Activated CD8-positive, alpha-beta T cell treated with anti-CD3 and anti-CD28 coated beads for 36 hours (primary cell): ENCODE measurements around the gene RNASE7. TPM values are rescaled to one million over a fixed set of nuclear protein-coding genes. Genes with fewer than 3 reads are reported as not detected.

Experiments used
- ATAC-seq: fragments of 200-7000 bp; cut with Tn5 transposase; one replicate; pipeline ENCODE4 v1.10.0; 2021; ENCODE audit warnings: mild to moderate bottlenecking, moderate library complexity
- CTCF ChIA-PET: fragments of 350-600 bp; sonication (Branson Sonifier 250); formaldehyde crosslinking; loops from one replicate; lab custom pipeline; 2021; ENCODE audit warnings: antibody characterized with exemption; lab: Charles Lee
- POLR2A ChIA-PET: fragments of 350-600 bp; sonication (Branson Sonifier 250); formaldehyde crosslinking; loops from one replicate; lab custom pipeline; 2021; ENCODE audit warnings: antibody characterized with exemption; lab: Charles Lee
- DNase-seq: peaks from one replicate; pipeline ENCODE4 v3.0.0-alpha.2; 2020
- H3K27ac Mint-ChIP-seq: one replicate; pipeline ENCODE4 v1.8.0; 2021; ENCODE audit warnings: mild to moderate bottlenecking, mixed read lengths
- H3K27me3 Mint-ChIP-seq: one replicate; pipeline ENCODE4 v1.8.0; 2021; ENCODE audit warnings: mixed read lengths
- H3K36me3 Mint-ChIP-seq: one replicate; pipeline ENCODE4 v1.8.0; 2021; ENCODE audit warnings: low read depth, mixed read lengths
- H3K4me1 Mint-ChIP-seq: one replicate; pipeline ENCODE4 v1.8.0; 2021; ENCODE audit warnings: low read depth, mixed read lengths
- H3K4me3 Mint-ChIP-seq: one replicate; pipeline ENCODE4 v1.8.0; 2021; ENCODE audit warnings: mild to moderate bottlenecking, moderate library complexity, mixed read lengths
- H3K9me3 Mint-ChIP-seq: one replicate; pipeline ENCODE4 v1.8.0; 2021; ENCODE audit warnings: mixed read lengths
- intact Hi-C: fragments of 100-400 bp; cut with micrococcal nuclease; formaldehyde crosslinking; loops from one replicate; pipeline ENCODE4 v1.10.0; 2022
- total RNA-seq, 2 experiments: library from RNA; stranded (reverse); gene quantifications; one replicate each; pipeline ENCODE4 v1.2.3, GENCODE V29; 2021
- TF ChIP-seq, protein P1 (sequence below): fragments of 200-600 bp; IDR thresholded peaks from one replicate; pipeline ENCODE4 v1.8.0; 2022; ENCODE audit warnings: antibody characterized with exemption, mild to moderate bottlenecking

Gene RNASE7
- total RNA-seq, 2 experiments from 2014 or later = not detected

DNA sequence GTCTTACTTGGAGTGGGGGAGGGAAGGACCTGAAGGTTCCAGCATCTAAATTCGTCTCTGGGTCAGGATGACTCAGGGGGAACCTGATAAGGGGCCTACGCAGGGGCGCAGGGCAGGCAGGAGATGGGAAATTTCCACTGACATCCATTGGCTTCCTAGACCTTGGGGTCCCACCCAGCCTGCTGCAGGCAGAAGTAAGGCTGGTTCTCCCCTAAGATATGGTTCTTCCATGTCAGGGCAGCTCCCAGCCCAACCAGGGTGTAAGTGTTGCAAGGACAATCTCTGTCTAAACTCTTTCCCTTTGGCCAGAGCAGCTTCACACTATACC lies 15.2 kb upstream of the RNASE7 start:
- Mint-ChIP-seq H3K27ac (no peak overlapping the region), H3K36me3 (no peaks in the 10 kb centered on the region)

DNA sequence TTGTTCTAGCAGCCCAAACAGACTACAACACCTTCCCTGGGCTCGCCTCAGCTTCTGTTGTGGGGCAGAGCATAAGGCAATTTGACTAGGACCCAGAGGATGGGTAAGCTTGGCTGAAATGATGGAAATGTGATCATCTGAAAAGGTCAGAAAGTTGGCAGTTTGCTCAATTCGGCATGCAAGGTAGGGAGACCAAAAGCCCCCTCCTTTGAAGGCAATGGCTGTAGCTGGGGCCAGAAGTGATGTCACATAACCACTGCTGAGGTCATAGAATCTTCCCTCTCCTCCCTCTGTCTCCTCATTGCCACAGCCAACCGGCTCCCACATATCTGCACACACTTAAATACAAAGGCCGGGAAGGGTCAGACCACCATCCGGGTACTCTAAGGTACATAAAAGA lies 12.2 kb upstream of the RNASE7 start, which contains the start of gene TPPP2:
Gene TPPP2, plus strand, starts transcription at position 301 of the 400 bp plus-strand sequence. CDS start 365 bp downstream, outside the sequence.
- ATAC-seq = no peak
- Mint-ChIP-seq H3K9me3 (no peaks in the 10 kb centered on the region), H3K4me3 (no peak within 1 kb of the TSS), H3K27ac (no peak within 1 kb of the TSS), H3K36me3 (no peaks in the 10 kb centered on the region), H3K4me1 (peaks cover 2% of the 10 kb centered on the region), H3K27me3 (no peaks in the 10 kb centered on the region)
- TF ChIP-seq, protein P1, sequence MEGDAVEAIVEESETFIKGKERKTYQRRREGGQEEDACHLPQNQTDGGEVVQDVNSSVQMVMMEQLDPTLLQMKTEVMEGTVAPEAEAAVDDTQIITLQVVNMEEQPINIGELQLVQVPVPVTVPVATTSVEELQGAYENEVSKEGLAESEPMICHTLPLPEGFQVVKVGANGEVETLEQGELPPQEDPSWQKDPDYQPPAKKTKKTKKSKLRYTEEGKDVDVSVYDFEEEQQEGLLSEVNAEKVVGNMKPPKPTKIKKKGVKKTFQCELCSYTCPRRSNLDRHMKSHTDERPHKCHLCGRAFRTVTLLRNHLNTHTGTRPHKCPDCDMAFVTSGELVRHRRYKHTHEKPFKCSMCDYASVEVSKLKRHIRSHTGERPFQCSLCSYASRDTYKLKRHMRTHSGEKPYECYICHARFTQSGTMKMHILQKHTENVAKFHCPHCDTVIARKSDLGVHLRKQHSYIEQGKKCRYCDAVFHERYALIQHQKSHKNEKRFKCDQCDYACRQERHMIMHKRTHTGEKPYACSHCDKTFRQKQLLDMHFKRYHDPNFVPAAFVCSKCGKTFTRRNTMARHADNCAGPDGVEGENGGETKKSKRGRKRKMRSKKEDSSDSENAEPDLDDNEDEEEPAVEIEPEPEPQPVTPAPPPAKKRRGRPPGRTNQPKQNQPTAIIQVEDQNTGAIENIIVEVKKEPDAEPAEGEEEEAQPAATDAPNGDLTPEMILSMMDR = no peak
- intact Hi-C loops = no loop called here
- CTCF ChIA-PET = interaction anchor here (0.6 to 5.4 kb wide), 6 partner anchors 10 to 63 kb away, joined by 3 to 38 read pairs (median 4); no protein-coding TSS in a partner anchor
- POLR2A ChIA-PET = no interaction called here
- DNase-seq = no peak

More for the DNA sequence above, 15.2 kb upstream of the RNASE7 start:
- DNase-seq = no peak
- Mint-ChIP-seq H3K4me1 (peaks cover 12% of the 10 kb centered on the region), H3K4me3 (no peak overlapping the region), H3K9me3 (no peaks in the 10 kb centered on the region), H3K27me3 (peaks cover 2% of the 10 kb centered on the region)
- TF ChIP-seq, protein P1 = no peak
- POLR2A ChIA-PET = no interaction called here
- no peak for ATAC-seq
- intact Hi-C loops = no loop called here
- CTCF ChIA-PET = interaction anchor here (2.2 to 5.4 kb wide), 3 partner anchors 13 to 65 kb away, joined by 7 to 38 read pairs (median 10); no protein-coding TSS in a partner anchor

DNA sequence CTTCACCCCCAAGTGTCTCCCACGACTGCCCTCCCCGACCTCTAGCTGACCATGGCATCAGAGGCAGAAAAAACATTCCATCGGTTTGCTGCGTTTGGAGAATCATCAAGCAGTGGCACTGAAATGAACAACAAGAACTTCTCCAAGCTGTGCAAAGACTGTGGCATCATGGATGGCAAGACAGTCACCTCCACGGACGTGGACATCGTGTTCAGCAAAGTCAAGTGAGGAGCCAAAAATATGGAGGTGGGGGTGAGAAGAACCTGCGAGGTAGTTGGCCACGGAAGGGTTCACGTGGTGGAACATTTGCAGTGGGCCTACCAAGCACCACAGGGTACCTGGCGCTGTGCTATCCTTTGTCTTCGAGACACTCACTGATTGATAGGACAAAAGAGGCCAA lies 11.6 kb upstream of the RNASE7 start:
- Mint-ChIP-seq H3K36me3 (no peaks in the 10 kb centered on the region), H3K27me3 (no peaks in the 10 kb centered on the region), H3K9me3 (no peaks in the 10 kb centered on the region), H3K4me3 (no peak overlapping the region), H3K4me1 (no peaks in the 10 kb centered on the region), H3K27ac (no peak overlapping the region)
- POLR2A ChIA-PET = no interaction called here
- intact Hi-C loops = no loop called here
- DNase-seq = no peak
- ATAC-seq = no peak
- CTCF ChIA-PET = interaction anchor here (0.6 to 7.1 kb wide), 5 partner anchors 10 to 62 kb away, joined by 3 to 76 read pairs (median 14); no protein-coding TSS in a partner anchor
- TF ChIP-seq, protein P1 = no peak

DNA sequence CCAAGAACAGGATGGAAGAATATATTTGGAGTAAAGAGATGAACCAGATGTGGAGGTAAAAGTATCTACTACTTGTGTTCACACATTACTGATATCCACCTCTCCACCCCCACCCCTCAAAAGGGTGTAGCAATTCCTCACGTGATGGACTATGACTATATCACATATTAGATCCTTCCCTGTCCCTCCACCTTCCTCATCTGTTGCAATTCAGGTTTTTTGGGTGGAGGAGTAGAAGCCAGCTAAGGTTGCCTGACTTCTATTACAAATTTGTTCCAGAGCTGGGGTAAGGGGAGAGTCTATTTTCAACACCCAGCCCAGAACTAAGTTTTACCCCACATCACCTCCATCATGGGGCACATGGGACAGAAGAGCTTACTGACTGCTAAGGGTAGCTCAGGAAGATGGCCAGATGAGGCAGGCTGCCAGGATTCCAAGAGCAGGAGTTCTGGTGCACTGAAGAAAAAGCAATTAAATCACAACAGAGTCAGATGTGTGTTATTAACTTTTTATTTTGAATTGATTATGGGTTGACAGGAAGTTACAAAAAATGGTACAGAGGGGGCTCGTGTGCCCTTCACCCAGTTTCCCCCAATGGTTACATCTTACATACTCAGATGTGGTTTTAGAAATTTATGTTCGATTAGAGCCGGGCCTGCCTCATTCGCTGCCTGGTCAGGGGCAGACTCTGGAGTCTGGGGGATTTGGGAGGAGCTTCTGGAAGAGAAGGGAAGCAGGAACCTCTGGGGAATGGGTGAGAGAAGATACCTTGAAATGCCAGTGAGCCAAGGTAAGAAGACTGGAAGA lies 9.6 kb upstream of the RNASE7 start:
- CTCF ChIA-PET = interaction anchor here (0.7 to 7.1 kb wide), 6 partner anchors 8 to 38 kb away, joined by 3 to 76 read pairs (median 4); no protein-coding TSS in a partner anchor
- H3K36me3 Mint-ChIP-seq = no peaks in the 10 kb centered on the region

More for the DNA sequence above, 9.6 kb upstream of the RNASE7 start:
- Mint-ChIP-seq H3K27me3 (no peaks in the 10 kb centered on the region), H3K9me3 (no peaks in the 10 kb centered on the region), H3K4me1 (no peaks in the 10 kb centered on the region), H3K4me3 (no peak overlapping the region), H3K27ac (no peak overlapping the region)
- intact Hi-C loops = no loop called here
- TF ChIP-seq, protein P1 = no peak
- POLR2A ChIA-PET = no interaction called here
- no peak for DNase-seq
- no peak for ATAC-seq
